CD8-positive, alpha-beta memory T cell (primary cell): Measurements from ENCODE around the gene CNOT4. TPM values are rescaled to one million over a fixed set of nuclear protein-coding genes. Genes with fewer than 3 reads are reported as not detected.
"Not testable (repeated sequence)": the region's sequence is repeated elsewhere in the genome, so short reads cannot be mapped to it uniquely, and the experiment has no call there.

ENCODE experiments used
- CTCF ChIA-PET: fragments of 350-600 bp; sonication (Branson Sonifier 250); formaldehyde crosslinking; loops from one replicate; lab custom pipeline; 2021; ENCODE audit warnings: antibody characterized with exemption; lab: Charles Lee
- POLR2A ChIA-PET: fragments of 350-600 bp; sonication (Branson Sonifier 250); formaldehyde crosslinking; loops from one replicate; lab custom pipeline; 2021; ENCODE audit warnings: antibody characterized with exemption; lab: Charles Lee
- DNase-seq, 5 donors: peaks; one replicate each; pipeline versions ENCODE4 v3.0.0 to v3.0.0-alpha.2; 2020 to 2022; ENCODE audit warnings: mixed read lengths in 1 of 5
- H3K27ac ChIP-seq: one replicate; pipeline ENCODE4 v1.7.0; 2013; ENCODE audit warnings: low read depth, mild to moderate bottlenecking, low read length, moderate library complexity
- H3K27me3 ChIP-seq: 2 replicates; pipeline ENCODE4 v1.7.0; 2013; ENCODE audit warnings: low read length, mild to moderate bottlenecking; ENCODE audit not compliant: insufficient read depth, poor library complexity, severe bottlenecking
- H3K36me3 ChIP-seq: 2 replicates; pipeline ENCODE4 v1.7.0; 2013; ENCODE audit warnings: mild to moderate bottlenecking, low read length, moderate library complexity; ENCODE audit not compliant: insufficient read depth
- H3K4me1 ChIP-seq: 2 replicates; pipeline ENCODE4 v1.7.0; 2013; ENCODE audit warnings: mild to moderate bottlenecking, low read length, moderate library complexity; ENCODE audit not compliant: insufficient read depth
- H3K4me3 ChIP-seq: 2 replicates; pipeline ENCODE4 v1.7.0; 2013; ENCODE audit warnings: mild to moderate bottlenecking, low read length
- H3K9me3 ChIP-seq: 2 replicates; pipeline ENCODE4 v1.7.0; 2013; ENCODE audit warnings: mild to moderate bottlenecking, low read length
- H3K27ac Mint-ChIP-seq, 8 donors: one replicate each; pipeline ENCODE4 v1.8.0; 2020 to 2021; ENCODE audit warnings: mixed read lengths in 8 of 8, mild to moderate bottlenecking in 6 of 8, inconsistent platforms in 3 of 8, moderate library complexity in 3 of 8
- H3K27me3 Mint-ChIP-seq, 2 donors: one replicate each; pipeline ENCODE4 v1.8.0; 2020 to 2021; ENCODE audit warnings: mixed read lengths in 2 of 2, mild to moderate bottlenecking in 1 of 2, moderate library complexity in 1 of 2
- H3K36me3 Mint-ChIP-seq, 3 donors: one replicate each; pipeline ENCODE4 v1.8.0; 2020 to 2021; ENCODE audit warnings: mixed read lengths in 3 of 3, inconsistent platforms in 1 of 3, mild to moderate bottlenecking in 1 of 3
- H3K4me1 Mint-ChIP-seq, 3 donors: one replicate each; pipeline ENCODE4 v1.8.0; 2020 to 2021; ENCODE audit warnings: mixed read lengths in 3 of 3, inconsistent platforms in 1 of 3, mild to moderate bottlenecking in 1 of 3
- H3K4me3 Mint-ChIP-seq, 7 donors: one replicate each; pipeline ENCODE4 v1.8.0; 2020 to 2021; ENCODE audit warnings: mixed read lengths in 7 of 7, mild to moderate bottlenecking in 6 of 7, moderate library complexity in 4 of 7, inconsistent platforms in 2 of 7
- H3K9me3 Mint-ChIP-seq, 5 donors: one replicate each; pipeline ENCODE4 v1.8.0; 2020 to 2022; ENCODE audit warnings: mixed read lengths in 5 of 5, mild to moderate bottlenecking in 3 of 5, moderate library complexity in 2 of 5, inconsistent platforms in 1 of 5
- polyA plus RNA-seq: library from polyadenylated mRNA; unstranded; fragments of 300-500 nt; fragmentation: Illumina TruSeq; gene quantifications from one replicate; pipeline ENCODE4 v1.2.3, GENCODE V29; 2021
- total RNA-seq, 2 experiments: library from RNA; stranded (reverse); gene quantifications; one replicate each; pipeline ENCODE4 v1.2.3, GENCODE V29; 2021

CNOT4 gene
- total and polyA plus RNA-seq, 3 experiments from 2014 or later = 19.3 to 21.8 (median 21.5) TPM

- no peaks in the 10 kb centered on the region for H3K36me3 ChIP-seq
- ChIA-PET POLR2A (no interaction called here), CTCF (interaction anchor here (1.7 kb wide), 1 partner anchor 8 kb away, joined by 5 read pairs; no protein-coding TSS in a partner anchor)
- Mint-ChIP-seq H3K36me3 (peaks cover 0 to 26% (median 0%) of the 10 kb centered on the region in 3 donors), H3K27ac (no peak overlapping the region), H3K4me1 (peaks cover 0 to 2% (median 0%) of the 10 kb centered on the region in 3 donors), H3K27me3 (no peaks in the 10 kb centered on the region), H3K9me3 (peaks cover 7 to 18% (median 9%) of the 10 kb centered on the region in 5 donors), H3K4me3 (no peak overlapping the region)
- H3K4me1 ChIP-seq = no peaks in the 10 kb centered on the region
- H3K27me3 ChIP-seq = no peaks in the 10 kb centered on the region
- no peak overlapping the region for H3K27ac ChIP-seq
- no peak for DNase-seq
- peaks cover 6% of the 10 kb centered on the region for H3K9me3 ChIP-seq
- no peak overlapping the region for H3K4me3 ChIP-seq
Observed at GRCh38 chr7:135327458-135327857, 182.4 kb downstream of the CNOT4 start.

- ChIA-PET POLR2A (no interaction called here), CTCF (interaction anchor here (1.7 kb wide), 1 partner anchor 9 kb away, joined by 5 read pairs; no protein-coding TSS in a partner anchor)
- Histone ChIP-seq H3K4me1 (no peaks in the 10 kb centered on the region), H3K9me3 (peaks cover 6% of the 10 kb centered on the region), H3K27me3 (no peaks in the 10 kb centered on the region), H3K27ac (no peak overlapping the region), H3K4me3 (no peak overlapping the region), H3K36me3 (no peaks in the 10 kb centered on the region)
- peaks cover 0 to 2% (median 0%) of the 10 kb centered on the region in 3 donors for H3K4me1 Mint-ChIP-seq
- H3K27ac Mint-ChIP-seq = no peak overlapping the region
- H3K4me3 Mint-ChIP-seq = no peak overlapping the region
- H3K36me3 Mint-ChIP-seq = peaks cover 0 to 22% (median 0%) of the 10 kb centered on the region in 3 donors
- H3K9me3 Mint-ChIP-seq = peaks cover 7 to 18% (median 9%) of the 10 kb centered on the region in 5 donors
- peaks cover 0 to 3% of the 10 kb centered on the region in 2 donors for H3K27me3 Mint-ChIP-seq
- no peak for DNase-seq
Observed at GRCh38 chr7:135326636-135327280, 183.1 kb downstream of the CNOT4 start.

- H3K36me3 ChIP-seq = no peaks in the 10 kb centered on the region
- CTCF ChIA-PET = no interaction called here
- POLR2A ChIA-PET = no interaction called here
- no peaks in the 10 kb centered on the region for H3K4me1 Mint-ChIP-seq
- no peaks in the 10 kb centered on the region for H3K4me1 ChIP-seq
- DNase-seq = no peak
- H3K36me3 Mint-ChIP-seq = peaks cover 0 to 12% (median 0%) of the 10 kb centered on the region in 3 donors
- H3K27me3 ChIP-seq = no peaks in the 10 kb centered on the region
- H3K9me3 ChIP-seq = peaks cover 6% of the 10 kb centered on the region
- no peak overlapping the region for H3K27ac ChIP-seq
- H3K4me3 ChIP-seq = no peak overlapping the region
- H3K27me3 Mint-ChIP-seq = peaks cover 0 to 8% of the 10 kb centered on the region in 2 donors
- no peak overlapping the region for H3K27ac Mint-ChIP-seq
- H3K9me3 Mint-ChIP-seq = peaks cover 7 to 18% (median 9%) of the 10 kb centered on the region in 5 donors
- no peak overlapping the region for H3K4me3 Mint-ChIP-seq
Observed at GRCh38 chr7:135322571-135323340, 187.1 kb downstream of the CNOT4 start.

GRCh38 chr7:135321556-135321955 is 188.3 kb downstream of the CNOT4 start:
- peaks cover 0 to 12% (median 0%) of the 10 kb centered on the region in 3 donors for H3K36me3 Mint-ChIP-seq
- H3K9me3 Mint-ChIP-seq = peaks cover 7 to 15% (median 9%) of the 10 kb centered on the region in 5 donors
- POLR2A ChIA-PET = no interaction called here
- H3K9me3 ChIP-seq = peaks cover 6% of the 10 kb centered on the region
- no peak overlapping the region for H3K4me3 Mint-ChIP-seq
- no peak overlapping the region for H3K27ac ChIP-seq
- no peaks in the 10 kb centered on the region for H3K4me1 ChIP-seq
- H3K27me3 Mint-ChIP-seq = peaks cover 0 to 8% of the 10 kb centered on the region in 2 donors
- no peak overlapping the region for H3K27ac Mint-ChIP-seq
- DNase-seq = no peak
- H3K36me3 ChIP-seq = no peaks in the 10 kb centered on the region
- no peak overlapping the region for H3K4me3 ChIP-seq
- CTCF ChIA-PET = no interaction called here
- H3K27me3 ChIP-seq = no peaks in the 10 kb centered on the region
- no peaks in the 10 kb centered on the region for H3K4me1 Mint-ChIP-seq

- H3K4me3 Mint-ChIP-seq, H3K27me3 ChIP-seq, H3K4me3 ChIP-seq, H3K27ac Mint-ChIP-seq, H3K27me3 Mint-ChIP-seq, H3K9me3 ChIP-seq, H3K27ac ChIP-seq, H3K36me3 ChIP-seq, H3K4me1 Mint-ChIP-seq, H3K4me1 ChIP-seq, CTCF ChIA-PET, DNase-seq, POLR2A ChIA-PET: not testable (repeated sequence)
- Mint-ChIP-seq H3K9me3 (peaks cover 7 to 15% (median 9%) of the 10 kb centered on the region in 5 donors), H3K36me3 (peaks cover 0 to 12% (median 0%) of the 10 kb centered on the region in 3 donors)
Observed at GRCh38 chr7:135320953-135321352, 188.9 kb downstream of the CNOT4 start.

- H3K4me1 ChIP-seq = no peaks in the 10 kb centered on the region
- Mint-ChIP-seq H3K36me3 (peaks cover 0 to 12% (median 0%) of the 10 kb centered on the region in 3 donors), H3K27ac (no peak overlapping the region), H3K27me3 (peaks cover 0 to 8% of the 10 kb centered on the region in 2 donors), H3K9me3 (peaks cover 4 to 11% (median 9%) of the 10 kb centered on the region in 5 donors), H3K4me1 (no peaks in the 10 kb centered on the region), H3K4me3 (no peak overlapping the region)
- no peak overlapping the region for H3K27ac ChIP-seq
- H3K27me3 ChIP-seq = no peaks in the 10 kb centered on the region
- no peaks in the 10 kb centered on the region for H3K36me3 ChIP-seq
- POLR2A ChIA-PET = no interaction called here
- H3K4me3 ChIP-seq = no peak overlapping the region
- CTCF ChIA-PET = no interaction called here
- peaks cover 6% of the 10 kb centered on the region for H3K9me3 ChIP-seq
- no peak for DNase-seq
Observed at GRCh38 chr7:135320268-135320667, 189.6 kb downstream of the CNOT4 start.

GRCh38 chr7:135317676-135318325 is 192.1 kb downstream of the CNOT4 start:
- no peaks in the 10 kb centered on the region for H3K36me3 ChIP-seq
- H3K27ac ChIP-seq = no peak overlapping the region
- Mint-ChIP-seq H3K4me3 (no peak overlapping the region), H3K4me1 (no peaks in the 10 kb centered on the region), H3K27ac (peak overlapping the region in 1 of 8 donors; percentile 84), H3K36me3 (no peaks in the 10 kb centered on the region), H3K9me3 (no peaks in the 10 kb centered on the region), H3K27me3 (peaks cover 0 to 8% of the 10 kb centered on the region in 2 donors)
- H3K4me3 ChIP-seq = no peak overlapping the region
- no peaks in the 10 kb centered on the region for H3K27me3 ChIP-seq
- no peaks in the 10 kb centered on the region for H3K9me3 ChIP-seq
- H3K4me1 ChIP-seq = no peaks in the 10 kb centered on the region
- no peak for DNase-seq
- ChIA-PET POLR2A (no interaction called here), CTCF (no interaction called here)
